Measurements from ENCODE around the gene SCART1.
"Not testable (repeated sequence)": the region's sequence is repeated elsewhere in the genome, so short reads cannot be mapped to it uniquely, and the experiment has no call there.

SCART1 gene

DNA sequence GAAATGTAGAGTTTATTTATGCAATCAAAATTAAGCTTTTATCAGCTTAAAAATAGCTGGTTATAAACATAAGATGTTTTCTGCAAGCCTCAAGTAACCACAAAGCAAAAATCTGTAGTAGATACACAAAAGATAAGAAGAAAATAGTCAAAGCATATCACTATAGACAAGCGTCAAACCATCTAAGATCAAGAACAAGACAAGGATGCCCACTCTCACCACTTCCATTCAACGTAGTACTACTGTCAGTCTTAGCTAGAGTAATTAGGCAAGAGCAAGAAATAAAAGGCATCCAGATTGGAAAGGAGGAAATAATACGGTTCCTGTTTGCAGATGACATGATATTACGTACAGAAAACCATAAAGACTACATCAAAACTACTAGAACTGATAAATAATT is 56.0 kb downstream of the SCART1 start:
- Histone ChIP-seq H3K4me3 (no peak overlapping the region), H3K27ac (no peak overlapping the region)
- TF ChIP-seq, protein P1, sequence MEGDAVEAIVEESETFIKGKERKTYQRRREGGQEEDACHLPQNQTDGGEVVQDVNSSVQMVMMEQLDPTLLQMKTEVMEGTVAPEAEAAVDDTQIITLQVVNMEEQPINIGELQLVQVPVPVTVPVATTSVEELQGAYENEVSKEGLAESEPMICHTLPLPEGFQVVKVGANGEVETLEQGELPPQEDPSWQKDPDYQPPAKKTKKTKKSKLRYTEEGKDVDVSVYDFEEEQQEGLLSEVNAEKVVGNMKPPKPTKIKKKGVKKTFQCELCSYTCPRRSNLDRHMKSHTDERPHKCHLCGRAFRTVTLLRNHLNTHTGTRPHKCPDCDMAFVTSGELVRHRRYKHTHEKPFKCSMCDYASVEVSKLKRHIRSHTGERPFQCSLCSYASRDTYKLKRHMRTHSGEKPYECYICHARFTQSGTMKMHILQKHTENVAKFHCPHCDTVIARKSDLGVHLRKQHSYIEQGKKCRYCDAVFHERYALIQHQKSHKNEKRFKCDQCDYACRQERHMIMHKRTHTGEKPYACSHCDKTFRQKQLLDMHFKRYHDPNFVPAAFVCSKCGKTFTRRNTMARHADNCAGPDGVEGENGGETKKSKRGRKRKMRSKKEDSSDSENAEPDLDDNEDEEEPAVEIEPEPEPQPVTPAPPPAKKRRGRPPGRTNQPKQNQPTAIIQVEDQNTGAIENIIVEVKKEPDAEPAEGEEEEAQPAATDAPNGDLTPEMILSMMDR (IDR thresholded peaks at IDR 0.05): no peak
- no peak for DNase-seq (ENCODE audit: low spot score)

DNA sequence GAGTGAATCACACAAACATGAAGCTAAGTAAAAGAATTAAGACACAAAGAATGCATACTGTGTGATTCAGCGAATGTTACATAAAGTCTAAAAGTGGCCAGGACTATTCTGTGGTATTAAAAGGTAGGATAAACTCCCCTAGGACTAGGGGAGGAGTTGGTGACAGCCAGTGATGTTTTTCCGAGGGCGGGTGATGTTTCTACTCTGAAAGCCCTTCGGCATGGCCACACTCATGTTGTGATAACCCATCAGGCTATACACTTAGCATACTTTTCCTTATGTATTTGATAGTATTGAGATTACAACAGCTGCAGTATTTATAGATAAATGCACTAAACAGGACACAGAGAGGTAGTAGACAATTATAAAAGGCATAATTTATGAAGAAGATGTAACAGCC is 57.7 kb downstream of the SCART1 start:
- no peak for DNase-seq (ENCODE audit: low spot score)
- TF ChIP-seq, protein P1 (IDR thresholded peaks at IDR 0.05): no peak
- Histone ChIP-seq H3K4me3 (no peak overlapping the region), H3K27ac (no peak overlapping the region)

DNA sequence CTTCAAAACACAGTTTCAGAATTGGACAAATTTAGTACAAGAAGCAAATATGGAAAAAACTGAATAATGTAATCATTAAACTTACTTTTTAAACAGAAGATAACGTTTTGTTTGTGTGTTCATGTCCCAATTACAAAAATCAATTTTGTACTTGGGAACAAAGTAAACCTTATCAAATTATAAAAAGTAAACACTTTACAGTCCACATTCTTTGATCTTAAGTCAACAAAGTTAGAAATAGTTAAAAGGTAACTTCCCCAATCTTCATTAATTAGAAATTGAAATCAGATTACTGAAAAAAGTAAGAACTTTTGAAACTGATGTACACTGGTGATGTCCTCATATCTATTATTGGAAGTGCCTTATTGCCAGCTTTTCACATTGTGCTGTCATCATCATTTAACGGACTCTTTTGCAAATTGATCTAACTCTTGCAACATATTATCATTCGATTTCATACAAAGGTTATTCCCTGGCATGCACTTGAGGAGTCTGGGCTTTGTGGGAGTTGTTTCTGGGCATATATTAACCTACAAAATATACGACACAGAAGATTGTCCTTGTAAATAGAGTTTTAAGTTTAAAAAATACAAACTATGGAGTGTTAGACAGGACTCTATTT is 58.3 kb downstream of the SCART1 start:
- TF ChIP-seq, protein P1 (IDR thresholded peaks at IDR 0.05): no peak
- H3K4me3 ChIP-seq: no peak overlapping the region
- no peak overlapping the region for H3K27ac ChIP-seq
- no peak for DNase-seq (ENCODE audit: low spot score)

DNA sequence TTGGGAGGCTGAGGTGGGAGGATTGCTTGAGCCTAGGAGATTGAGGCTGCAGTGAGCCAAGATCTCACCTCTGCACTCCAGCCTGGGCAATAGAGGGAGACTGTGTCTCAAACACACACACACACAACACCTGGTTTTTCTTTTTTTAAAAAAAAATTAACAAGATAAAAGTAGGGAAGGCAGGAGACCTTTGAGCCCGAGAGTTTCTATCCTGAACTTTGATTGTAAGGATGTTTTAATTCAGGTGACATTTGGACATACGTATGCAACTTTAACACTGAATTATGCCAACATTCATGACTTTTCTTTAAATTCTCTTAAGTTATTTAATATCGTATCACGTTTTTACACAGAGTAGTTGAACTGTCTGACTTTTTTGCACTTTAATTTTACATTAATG is 61.7 kb downstream of the SCART1 start:
- DNase-seq (ENCODE audit: low spot score): no peak
- TF ChIP-seq, protein P1 (IDR thresholded peaks at IDR 0.05): no peak

DNA sequence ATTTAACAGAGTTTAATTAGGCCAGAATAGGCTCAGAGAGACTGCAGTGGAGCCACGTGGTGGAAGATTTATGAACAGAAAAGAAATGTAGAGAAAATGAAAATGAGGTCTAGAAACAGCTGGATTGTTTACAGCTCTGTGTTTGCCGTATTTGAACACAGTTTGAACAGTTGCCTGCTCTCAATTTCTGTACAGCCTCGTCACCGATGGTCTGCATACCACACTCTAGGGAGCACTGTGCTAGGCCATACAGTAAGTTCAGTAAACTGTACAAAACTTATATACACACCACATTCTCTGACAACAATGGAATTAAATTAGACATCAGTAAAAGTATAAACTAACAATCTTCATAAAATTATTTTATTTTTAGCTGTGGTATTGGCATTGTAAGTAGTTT is 62.3 kb downstream of the SCART1 start:
- no peak for DNase-seq (ENCODE audit: low spot score)
- TF ChIP-seq, protein P1 (IDR thresholded peaks at IDR 0.05): no peak
- Histone ChIP-seq H3K27ac (no peak overlapping the region), H3K4me3 (no peak overlapping the region)

More for the DNA sequence above, 61.7 kb downstream of the SCART1 start:
- no peak overlapping the region for H3K27ac ChIP-seq
- no peak overlapping the region for H3K4me3 ChIP-seq

DNA sequence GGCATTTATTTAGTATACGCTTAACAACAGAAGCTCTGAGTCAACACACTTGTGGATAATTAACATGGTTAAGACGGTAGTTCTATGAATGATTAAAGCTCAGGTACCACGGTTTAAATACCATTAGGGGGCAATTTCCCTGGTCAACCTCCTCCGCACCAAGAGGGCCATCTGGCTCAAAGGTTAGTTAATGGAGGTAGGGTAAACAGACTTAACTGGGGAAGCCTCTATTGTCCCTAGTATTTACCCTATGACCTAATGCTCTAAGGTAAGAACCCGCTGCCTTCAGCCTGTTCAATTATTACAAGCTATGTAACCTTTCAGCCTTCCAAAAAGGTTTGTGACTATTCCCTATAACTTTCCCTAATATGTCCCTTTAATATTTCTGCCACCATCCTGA is 64.8 kb downstream of the SCART1 start:
- DNase-seq (ENCODE audit: low spot score); H3K27ac ChIP-seq: not testable (repeated sequence)

More for the DNA sequence above, 64.8 kb downstream of the SCART1 start:
- H3K4me3 ChIP-seq: not testable (repeated sequence)
